ENCODE measurements around the gene AATF.

Gene AATF

DNA sequence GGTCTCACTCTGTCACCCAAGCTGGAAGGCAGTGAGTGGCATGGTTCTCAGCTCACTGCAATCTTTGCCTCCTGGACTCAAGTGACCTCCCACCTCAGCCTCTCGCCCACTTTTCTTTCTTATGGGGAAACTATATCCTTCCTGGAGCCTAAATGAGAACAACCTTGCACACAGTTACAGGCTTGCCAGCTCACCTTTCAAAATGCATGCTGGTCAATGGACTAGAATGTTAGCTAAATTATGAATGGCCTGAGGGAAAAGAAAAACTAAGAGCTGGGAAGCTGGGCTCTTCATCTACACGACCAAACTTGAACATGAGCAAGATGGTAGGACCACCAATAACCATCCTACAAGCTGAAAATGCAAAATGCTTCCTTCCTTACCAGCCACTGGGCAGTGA lies 22.1 kb upstream of the AATF start:
- no peak overlapping the region for H3K23ac ChIP-seq (ENCODE audit: low read length in 2 of 2)
- H2BK15ac ChIP-seq (ENCODE audit: low read depth, poor library complexity, severe bottlenecking), result no peak overlapping the region
- no peak overlapping the region for H3K4me3 ChIP-seq (ENCODE audit: insufficient read depth in 1 of 2, low read depth in 1 of 2, low read length in 2 of 2)
- no peak overlapping the region for H2BK12ac ChIP-seq (ENCODE audit: low read length in 2 of 2)
- no peak for DNase-seq
- no peaks in the 10 kb centered on the region for H3K36me3 ChIP-seq (ENCODE audit: control insufficient read depth in 1 of 2, insufficient read depth in 2 of 2, low read depth in 1 of 2, low read length in 2 of 2)
- H3K4ac ChIP-seq (ENCODE audit: low read depth in 1 of 2, low read length in 2 of 2), result no peak overlapping the region
- H3K18ac ChIP-seq (ENCODE audit: low read depth in 1 of 2, low read length in 2 of 2), result no peak overlapping the region
- peaks cover 28 to 93% of the 10 kb centered on the region in 2 experiments for H3K27me3 ChIP-seq (ENCODE audit: control insufficient read depth in 1 of 2, insufficient read depth in 1 of 2, low read length in 2 of 2)
- no peak overlapping the region for H4K91ac ChIP-seq (ENCODE audit: low read length)
- H3K4me1 ChIP-seq (ENCODE audit: control insufficient read depth, insufficient read depth, low read depth, low read length), result peaks cover 18% of the 10 kb centered on the region
- H3K14ac ChIP-seq (ENCODE audit: low read length in 2 of 2), result no peak overlapping the region
- H3K9ac ChIP-seq (ENCODE audit: low read length), result no peak overlapping the region
- H4K8ac ChIP-seq (ENCODE audit: low read length), result no peak overlapping the region
- H3K4me2 ChIP-seq (ENCODE audit: low read length, poor library complexity, severe bottlenecking), result no peak overlapping the region
- no peak overlapping the region for H2BK120ac ChIP-seq (ENCODE audit: low read depth, low read length)
- H2AFZ ChIP-seq (ENCODE audit: low read depth, low read length), result no peak overlapping the region
- H3K79me1 ChIP-seq (replicated peaks; ENCODE audit: low read length, poor library complexity, severe bottlenecking), result no peaks in the 10 kb centered on the region
- H3K27ac ChIP-seq (ENCODE audit: low read length, poor library complexity, severe bottlenecking), result no peak overlapping the region
- no peaks in the 10 kb centered on the region for H3K9me3 ChIP-seq (ENCODE audit: control insufficient read depth, low read length)
- 92% methylated on average over 1 of the region's 2 CpGs for WGBS
- H2AK5ac ChIP-seq (ENCODE audit: low read length, severe bottlenecking), result no peak overlapping the region
- no peak overlapping the region for H2BK5ac ChIP-seq (ENCODE audit: low read depth, low read length, poor library complexity, severe bottlenecking)

DNA sequence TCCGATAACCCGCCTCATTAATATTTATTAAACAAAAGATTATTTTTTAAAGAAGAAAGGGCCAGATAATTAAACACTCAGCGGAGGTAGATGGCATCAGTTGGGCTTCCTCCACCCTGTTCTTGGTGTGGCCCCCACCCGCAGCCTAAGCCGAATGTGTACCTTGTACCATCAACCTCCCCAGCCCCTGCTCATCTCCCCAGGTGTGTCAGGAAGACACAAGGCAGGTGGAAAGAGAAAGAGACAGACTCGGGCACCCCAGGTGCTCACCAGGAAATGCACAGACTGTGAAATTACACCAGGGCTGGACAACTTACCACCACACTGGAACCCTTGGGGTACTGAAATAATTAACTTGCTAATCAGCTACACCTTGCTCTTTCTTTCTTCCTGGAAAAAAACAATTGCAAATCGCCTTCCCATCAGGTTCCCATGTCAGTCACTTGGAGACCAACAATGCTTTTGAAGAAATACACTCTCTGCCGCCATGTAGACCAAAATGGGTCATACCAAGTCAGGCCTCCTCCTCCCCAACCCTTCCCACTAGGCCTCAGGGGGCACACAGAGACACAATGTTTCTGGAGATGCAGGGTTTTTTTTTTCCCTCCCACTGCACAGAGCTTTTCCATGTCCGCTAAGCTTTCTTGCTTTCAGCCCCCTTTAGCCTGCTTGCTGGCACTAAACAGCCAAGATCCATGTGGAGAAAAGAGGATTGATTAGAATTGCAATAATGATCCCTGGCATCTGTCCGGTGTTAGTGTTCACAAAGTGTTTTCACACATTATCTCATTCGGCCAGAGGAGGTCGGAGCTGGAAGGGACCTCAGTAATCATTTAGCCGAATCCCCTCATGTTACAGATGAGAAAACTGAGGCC lies 20.0 kb upstream of the AATF start:
- H4K8ac ChIP-seq (ENCODE audit: low read length), result no peak overlapping the region
- no peak overlapping the region for H3K23ac ChIP-seq (ENCODE audit: low read length in 2 of 2)
- no peak overlapping the region for H3K4ac ChIP-seq (ENCODE audit: low read depth in 1 of 2, low read length in 2 of 2)
- H3K9ac ChIP-seq (ENCODE audit: low read length), result no peak overlapping the region
- no peak overlapping the region for H3K27ac ChIP-seq (ENCODE audit: low read length, poor library complexity, severe bottlenecking)
- H3K4me1 ChIP-seq (ENCODE audit: control insufficient read depth, insufficient read depth, low read depth, low read length), result peaks cover 23% of the 10 kb centered on the region
- H3K36me3 ChIP-seq (ENCODE audit: control insufficient read depth in 1 of 2, insufficient read depth in 2 of 2, low read depth in 1 of 2, low read length in 2 of 2), result no peaks in the 10 kb centered on the region
- H2AK5ac ChIP-seq (ENCODE audit: low read length, severe bottlenecking), result no peak overlapping the region
- H2BK12ac ChIP-seq (ENCODE audit: low read length in 2 of 2), result no peak overlapping the region
- no peak overlapping the region for H2AFZ ChIP-seq (ENCODE audit: low read depth, low read length)
- H2BK120ac ChIP-seq (ENCODE audit: low read depth, low read length), result no peak overlapping the region
- H3K9me3 ChIP-seq (ENCODE audit: control insufficient read depth, low read length), result no peaks in the 10 kb centered on the region
- no peak for DNase-seq
- H3K27me3 ChIP-seq (ENCODE audit: control insufficient read depth in 1 of 2, insufficient read depth in 1 of 2, low read length in 2 of 2), result peaks cover 48 to 93% of the 10 kb centered on the region in 2 experiments
- no peak overlapping the region for H2BK15ac ChIP-seq (ENCODE audit: low read depth, poor library complexity, severe bottlenecking)
- no peak overlapping the region for H3K4me2 ChIP-seq (ENCODE audit: low read length, poor library complexity, severe bottlenecking)
- no peak overlapping the region for H3K14ac ChIP-seq (ENCODE audit: low read length in 2 of 2)
- no peaks in the 10 kb centered on the region for H3K79me1 ChIP-seq (replicated peaks; ENCODE audit: low read length, poor library complexity, severe bottlenecking)
- H3K18ac ChIP-seq (ENCODE audit: low read depth in 1 of 2, low read length in 2 of 2), result no peak overlapping the region
- H2BK5ac ChIP-seq (ENCODE audit: low read depth, low read length, poor library complexity, severe bottlenecking), result no peak overlapping the region
- peak overlapping the region in 1 of 2 experiments; percentile 51 for H3K4me3 ChIP-seq (ENCODE audit: insufficient read depth in 1 of 2, low read depth in 1 of 2, low read length in 2 of 2)
- WGBS, result 70% methylated on average over 11 of the region's 13 CpGs
- no peak overlapping the region for H4K91ac ChIP-seq (ENCODE audit: low read length)

DNA sequence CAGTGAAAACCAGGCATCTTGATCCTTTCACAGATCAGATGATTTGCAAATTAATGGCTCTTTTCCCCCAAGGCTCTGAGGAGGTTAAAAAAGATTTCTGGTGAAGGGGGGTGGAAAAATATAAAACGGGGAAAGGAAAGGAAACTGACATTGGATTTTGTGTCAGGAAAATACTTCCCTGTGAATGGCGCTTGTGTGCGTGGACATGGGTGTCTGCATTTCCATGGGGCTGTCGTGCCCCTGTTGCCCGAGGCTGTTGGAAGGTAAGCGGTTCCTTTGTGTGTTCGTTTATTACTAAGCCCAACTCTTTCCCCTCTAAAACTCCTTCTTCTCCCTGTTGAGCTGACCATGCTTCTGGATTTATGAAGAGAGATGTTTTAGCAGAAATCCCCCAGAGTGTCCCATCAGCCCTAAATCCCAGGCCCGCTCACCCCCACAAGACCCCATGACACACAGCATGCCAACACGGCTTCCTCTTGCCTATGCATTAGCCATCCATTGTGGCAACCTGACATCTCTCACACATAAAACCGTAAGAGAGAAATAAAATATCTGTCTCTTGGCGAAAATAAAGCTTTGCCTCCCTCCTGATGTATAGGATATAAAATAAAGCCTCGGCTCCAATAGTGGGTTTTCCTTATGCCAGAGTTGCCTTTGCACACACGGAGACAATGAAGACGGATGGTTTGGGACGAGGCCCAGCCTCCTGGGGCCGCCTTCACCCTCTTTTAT lies 18.7 kb upstream of the AATF start:
- WGBS, result 74% methylated on average over 15 of the region's 16 CpGs
- Histone ChIP-seq H3K9ac (ENCODE audit: low read length) (no peak overlapping the region), H3K23ac (ENCODE audit: low read length in 2 of 2) (no peak overlapping the region), H3K4me2 (ENCODE audit: low read length, poor library complexity, severe bottlenecking) (no peak overlapping the region), H3K79me1 (replicated peaks; ENCODE audit: low read length, poor library complexity, severe bottlenecking) (no peaks in the 10 kb centered on the region), H3K4ac (ENCODE audit: low read depth in 1 of 2, low read length in 2 of 2) (no peak overlapping the region), H2BK5ac (ENCODE audit: low read depth, low read length, poor library complexity, severe bottlenecking) (no peak overlapping the region), H3K27ac (ENCODE audit: low read length, poor library complexity, severe bottlenecking) (no peak overlapping the region), H2BK12ac (ENCODE audit: low read length in 2 of 2) (no peak overlapping the region), H2BK120ac (ENCODE audit: low read depth, low read length) (no peak overlapping the region), H4K8ac (ENCODE audit: low read length) (no peak overlapping the region), H2AFZ (ENCODE audit: low read depth, low read length) (no peak overlapping the region), H4K91ac (ENCODE audit: low read length) (no peak overlapping the region), H3K4me3 (ENCODE audit: insufficient read depth in 1 of 2, low read depth in 1 of 2, low read length in 2 of 2) (no peak overlapping the region), H3K14ac (ENCODE audit: low read length in 2 of 2) (no peak overlapping the region), H2BK15ac (ENCODE audit: low read depth, poor library complexity, severe bottlenecking) (no peak overlapping the region), H3K27me3 (ENCODE audit: control insufficient read depth in 1 of 2, insufficient read depth in 1 of 2, low read length in 2 of 2) (peaks cover 61 to 96% of the 10 kb centered on the region in 2 experiments), H2AK5ac (ENCODE audit: low read length, severe bottlenecking) (no peak overlapping the region), H3K18ac (ENCODE audit: low read depth in 1 of 2, low read length in 2 of 2) (no peak overlapping the region), H3K36me3 (ENCODE audit: control insufficient read depth in 1 of 2, insufficient read depth in 2 of 2, low read depth in 1 of 2, low read length in 2 of 2) (no peaks in the 10 kb centered on the region), H3K9me3 (ENCODE audit: control insufficient read depth, low read length) (no peaks in the 10 kb centered on the region), H3K4me1 (ENCODE audit: control insufficient read depth, insufficient read depth, low read depth, low read length) (peaks cover 32% of the 10 kb centered on the region)
- DNase-seq, result no peak

DNA sequence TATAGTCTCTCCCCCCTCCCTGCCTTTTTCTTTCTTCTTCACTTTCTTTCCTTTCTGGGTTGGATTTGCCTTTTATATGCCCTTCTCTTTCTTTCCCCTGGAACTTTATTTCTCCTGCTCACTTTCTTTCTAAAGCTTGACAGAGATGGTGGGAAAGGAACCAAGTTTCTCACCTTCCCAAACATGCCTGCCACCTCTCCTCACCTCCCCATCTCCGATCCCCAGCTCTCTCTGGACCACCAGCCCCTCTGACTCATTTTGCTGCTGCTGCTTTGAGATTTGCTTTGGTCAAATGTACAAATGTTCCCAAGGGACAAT lies 18.2 kb upstream of the AATF start:
- Histone ChIP-seq H3K4ac (ENCODE audit: low read depth in 1 of 2, low read length in 2 of 2) (no peak overlapping the region), H2AK5ac (ENCODE audit: low read length, severe bottlenecking) (no peak overlapping the region), H3K4me2 (ENCODE audit: low read length, poor library complexity, severe bottlenecking) (no peak overlapping the region), H2AFZ (ENCODE audit: low read depth, low read length) (no peak overlapping the region), H3K27ac (ENCODE audit: low read length, poor library complexity, severe bottlenecking) (no peak overlapping the region), H4K91ac (ENCODE audit: low read length) (no peak overlapping the region), H3K9ac (ENCODE audit: low read length) (no peak overlapping the region), H2BK120ac (ENCODE audit: low read depth, low read length) (no peak overlapping the region), H3K4me1 (ENCODE audit: control insufficient read depth, insufficient read depth, low read depth, low read length) (peaks cover 37% of the 10 kb centered on the region), H4K8ac (ENCODE audit: low read length) (no peak overlapping the region), H3K14ac (ENCODE audit: low read length in 2 of 2) (no peak overlapping the region), H3K79me1 (replicated peaks; ENCODE audit: low read length, poor library complexity, severe bottlenecking) (no peaks in the 10 kb centered on the region), H2BK5ac (ENCODE audit: low read depth, low read length, poor library complexity, severe bottlenecking) (no peak overlapping the region), H2BK12ac (ENCODE audit: low read length in 2 of 2) (no peak overlapping the region), H3K4me3 (ENCODE audit: insufficient read depth in 1 of 2, low read depth in 1 of 2, low read length in 2 of 2) (no peak overlapping the region), H3K9me3 (ENCODE audit: control insufficient read depth, low read length) (peaks cover 3% of the 10 kb centered on the region), H3K18ac (ENCODE audit: low read depth in 1 of 2, low read length in 2 of 2) (no peak overlapping the region), H3K23ac (ENCODE audit: low read length in 2 of 2) (no peak overlapping the region), H3K27me3 (ENCODE audit: control insufficient read depth in 1 of 2, insufficient read depth in 1 of 2, low read length in 2 of 2) (peaks cover 66 to 97% of the 10 kb centered on the region in 2 experiments), H3K36me3 (ENCODE audit: control insufficient read depth in 1 of 2, insufficient read depth in 2 of 2, low read depth in 1 of 2, low read length in 2 of 2) (no peaks in the 10 kb centered on the region), H2BK15ac (ENCODE audit: low read depth, poor library complexity, severe bottlenecking) (no peak overlapping the region)
- no peak for DNase-seq
- WGBS, result 83% methylated on average over 1 of the region's 1 CpG

Data from mesenchymal stem cell (in vitro differentiated cells and primary cell).